ENCODE results near the gene TTC34.

- TF ChIP-seq CTCF (IDR thresholded peaks at IDR 0.05; ENCODE audit: borderline replicate concordance, extremely low read depth, low read length, poor library complexity, severe bottlenecking) (no peak), EZH2 (IDR thresholded peaks at IDR 0.05; ENCODE audit: borderline replicate concordance, low read depth, low read length, severe bottlenecking) (no peak)
Measured at GRCh38 chr1:2817784-2818564, 16.5 kb upstream of the TTC34 start.

Data from DND-41 (cell line).